Fibroblast of lung (primary cell): ENCODE results near the gene ABCF2. TPM values are rescaled to one million over a fixed set of nuclear protein-coding genes. Genes with fewer than 3 reads are reported as not detected.

Experiments
- DNase-seq, 2 donors: peaks; one replicate each; pipeline versions ENCODE4 v3.0.0 to v3.0.0-alpha.2; 2010; ENCODE audit warnings: low read depth in 2 of 2
- H2AFZ ChIP-seq: 2 replicates; pipeline ENCODE4 v1.5.1; 2012; ENCODE audit warnings: low read length, control low read depth, inconsistent platforms
- H3K27ac ChIP-seq: 2 replicates; pipeline ENCODE4 v1.5.1; 2011; ENCODE audit warnings: low read length, control low read depth; ENCODE audit not compliant: insufficient read depth
- H3K27me3 ChIP-seq: 2 replicates; pipeline ENCODE4 v1.5.1; 2011; ENCODE audit warnings: mild to moderate bottlenecking, low read length; ENCODE audit not compliant: control insufficient read depth, insufficient read depth
- H3K36me3 ChIP-seq: 2 replicates; pipeline ENCODE4 v1.5.1; 2011; ENCODE audit warnings: low read length; ENCODE audit not compliant: control insufficient read depth, insufficient read depth
- H3K4me1 ChIP-seq: 2 replicates; pipeline ENCODE4 v1.5.1; 2011; ENCODE audit warnings: low read length; ENCODE audit not compliant: control insufficient read depth, insufficient read depth; ENCODE audit errors: extremely low read depth
- H3K4me2 ChIP-seq: 2 replicates; pipeline ENCODE4 v1.5.1; 2011; ENCODE audit warnings: low read length, control low read depth; ENCODE audit not compliant: insufficient read depth; ENCODE audit errors: extremely low read depth
- H3K4me3 ChIP-seq, 4 experiments: fragments of 200-600 bp in 1 of 4; sonication (generic) in 1 of 4; replicated peaks in 1 of 4; 2 replicates each; pipeline ENCODE4 v1.5.1; 2011 to 2016; ENCODE audit warnings: low read length in 4 of 4, low read depth in 3 of 4, mild to moderate bottlenecking in 3 of 4, control low read depth in 2 of 4, inconsistent platforms in 1 of 4, mixed read lengths in 1 of 4; ENCODE audit not compliant: insufficient read depth in 1 of 4; ENCODE audit errors: control extremely low read depth in 1 of 4
- H3K79me2 ChIP-seq: 2 replicates; pipeline ENCODE4 v1.5.1; 2012; ENCODE audit warnings: mild to moderate bottlenecking, low read length, inconsistent platforms; ENCODE audit not compliant: control insufficient read depth, insufficient read depth
- H3K9ac ChIP-seq: 2 replicates; pipeline ENCODE4 v1.5.1; 2011; ENCODE audit warnings: mild to moderate bottlenecking, low read length, control low read depth; ENCODE audit not compliant: insufficient read depth
- H3K9me3 ChIP-seq: 2 replicates; pipeline ENCODE4 v1.5.1; 2012; ENCODE audit warnings: low read depth, low read length; ENCODE audit not compliant: control insufficient read depth, insufficient read depth
- H4K20me1 ChIP-seq: 2 replicates; pipeline ENCODE4 v1.5.1; 2011; ENCODE audit warnings: low read length; ENCODE audit not compliant: control insufficient read depth, insufficient read depth; ENCODE audit errors: extremely low read depth
- EZH2 ChIP-seq: IDR thresholded peaks from 2 replicates; pipeline ENCODE4 v1.5.1; 2012; ENCODE audit warnings: low read length, control low read depth, mild to moderate bottlenecking; ENCODE audit errors: missing control alignments
- polyA plus RNA-seq, 2 donors: library from polyadenylated mRNA; depleted of rRNA in 1 of 2; stranded (reverse) in 1 of 2; unstranded in 1 of 2; fragments of >200 nt; gene quantifications; 2 replicates each; pipeline ENCODE4 v1.2.1, GENCODE V29; 2011 to 2012; ENCODE audit warnings: missing spikeins in 1 of 2
- total RNA-seq: library from RNA; depleted of rRNA; stranded (reverse); fragments of >200 nt; gene quantifications from 2 replicates; pipeline ENCODE4 v1.2.1, GENCODE V29; 2014
- TF ChIP-seq, protein P1 (sequence below), 2 donors: IDR thresholded peaks in 1 of 2; conservative IDR thresholded peaks in 1 of 2; 1 replicate in 1 of 2; 2 replicates in 1 of 2; pipeline ENCODE4 v1.5.1; 2011 to 2012; ENCODE audit warnings: low read length in 2 of 2, control low read depth in 1 of 2, inconsistent platforms in 1 of 2, low read depth in 1 of 2, mild to moderate bottlenecking in 1 of 2

The ABCF2 gene
- total and polyA plus RNA-seq, 2 donors (not counting 1 experiment from before 2014, with no cell fraction given) = 41.6 to 46.4 TPM

DNA sequence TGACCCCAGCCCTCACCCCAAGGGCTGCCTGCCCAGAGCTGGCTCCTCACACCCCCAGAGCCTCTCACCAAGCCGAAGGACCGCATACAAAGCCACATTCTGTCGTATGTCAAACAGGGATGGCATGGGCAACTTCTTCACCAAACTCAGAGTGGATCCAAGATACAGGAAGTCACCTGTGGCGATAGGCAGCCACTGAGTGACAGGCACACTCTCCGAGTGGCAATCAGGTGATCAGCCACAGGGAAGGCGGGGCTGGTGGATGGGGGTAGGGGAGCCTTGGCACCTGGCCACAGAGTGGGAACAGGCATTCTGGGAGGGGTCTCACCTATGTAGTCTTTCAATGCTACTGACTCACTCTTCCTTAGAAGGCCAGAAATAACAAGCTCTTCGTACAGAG is 32.8 kb downstream of the ABCF2 start:
- Histone ChIP-seq H3K9me3 (no peaks in the 10 kb centered on the region), H3K4me1 (no peaks in the 10 kb centered on the region), H3K9ac (no peak overlapping the region), H3K4me3 (no peak overlapping the region), H3K36me3 (no peaks in the 10 kb centered on the region), H2AFZ (no peak overlapping the region), H3K27ac (no peak overlapping the region), H4K20me1 (no peaks in the 10 kb centered on the region), H3K27me3 (peaks cover 29% of the 10 kb centered on the region), H3K79me2 (no peaks in the 10 kb centered on the region), H3K4me2 (no peak overlapping the region)
- TF ChIP-seq, protein P1, sequence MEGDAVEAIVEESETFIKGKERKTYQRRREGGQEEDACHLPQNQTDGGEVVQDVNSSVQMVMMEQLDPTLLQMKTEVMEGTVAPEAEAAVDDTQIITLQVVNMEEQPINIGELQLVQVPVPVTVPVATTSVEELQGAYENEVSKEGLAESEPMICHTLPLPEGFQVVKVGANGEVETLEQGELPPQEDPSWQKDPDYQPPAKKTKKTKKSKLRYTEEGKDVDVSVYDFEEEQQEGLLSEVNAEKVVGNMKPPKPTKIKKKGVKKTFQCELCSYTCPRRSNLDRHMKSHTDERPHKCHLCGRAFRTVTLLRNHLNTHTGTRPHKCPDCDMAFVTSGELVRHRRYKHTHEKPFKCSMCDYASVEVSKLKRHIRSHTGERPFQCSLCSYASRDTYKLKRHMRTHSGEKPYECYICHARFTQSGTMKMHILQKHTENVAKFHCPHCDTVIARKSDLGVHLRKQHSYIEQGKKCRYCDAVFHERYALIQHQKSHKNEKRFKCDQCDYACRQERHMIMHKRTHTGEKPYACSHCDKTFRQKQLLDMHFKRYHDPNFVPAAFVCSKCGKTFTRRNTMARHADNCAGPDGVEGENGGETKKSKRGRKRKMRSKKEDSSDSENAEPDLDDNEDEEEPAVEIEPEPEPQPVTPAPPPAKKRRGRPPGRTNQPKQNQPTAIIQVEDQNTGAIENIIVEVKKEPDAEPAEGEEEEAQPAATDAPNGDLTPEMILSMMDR (conservative IDR thresholded peaks at IDR 0.05 in 1 of 2, IDR thresholded peaks at IDR 0.05 in 1 of 2; ENCODE audit: low read depth in 1 of 2, low read length in 2 of 2) = no peak
- TF ChIP-seq EZH2 = no peak
- DNase-seq = no peak

DNA sequence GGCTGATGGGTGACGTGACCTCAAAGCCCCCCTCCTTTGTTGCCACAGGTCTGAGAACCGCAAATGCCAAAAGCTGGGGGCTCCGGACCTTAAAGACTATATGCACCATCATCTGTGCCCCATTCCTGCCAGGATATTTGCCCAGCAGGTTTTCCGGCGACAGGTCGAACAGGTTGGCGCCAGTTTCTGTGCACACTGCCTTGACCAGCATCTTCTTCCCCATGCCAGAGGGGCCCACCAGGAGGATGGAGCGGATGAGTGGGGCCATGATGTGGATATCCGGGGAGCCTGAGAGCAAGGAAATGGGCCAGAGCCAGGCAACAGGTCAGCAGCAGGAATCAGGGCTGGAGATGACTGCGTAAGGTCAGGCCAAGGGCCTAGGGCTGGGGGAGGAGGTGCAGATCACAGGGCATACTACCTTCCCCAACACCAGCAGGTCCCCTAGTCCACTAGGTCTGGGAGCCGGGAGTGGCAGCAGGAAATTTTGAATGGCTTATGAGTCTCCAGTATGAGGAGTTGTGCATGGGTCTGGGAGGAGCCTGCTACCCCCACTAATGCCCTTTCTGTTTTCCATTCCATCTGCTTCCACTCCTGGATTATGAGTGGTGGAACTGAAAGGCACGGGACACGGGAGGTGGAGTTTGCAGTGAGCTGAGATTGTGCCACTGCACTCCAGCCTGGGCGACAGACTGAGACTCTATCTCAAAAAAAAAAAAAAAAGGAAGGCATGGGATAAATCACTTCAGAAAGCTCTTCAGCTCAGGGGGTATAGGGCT is 33.6 kb downstream of the ABCF2 start:
- H4K20me1 ChIP-seq = no peaks in the 10 kb centered on the region
- no peaks in the 10 kb centered on the region for H3K4me1 ChIP-seq
- no peak overlapping the region for H3K27ac ChIP-seq
- H3K9me3 ChIP-seq = no peaks in the 10 kb centered on the region
- no peak overlapping the region for H3K4me3 ChIP-seq
- no peak for DNase-seq
- TF ChIP-seq EZH2 = no peak
- TF ChIP-seq, protein P1 (conservative IDR thresholded peaks at IDR 0.05 in 1 of 2, IDR thresholded peaks at IDR 0.05 in 1 of 2; ENCODE audit: low read depth in 1 of 2, low read length in 2 of 2) = no peak
- no peaks in the 10 kb centered on the region for H3K79me2 ChIP-seq
- H3K36me3 ChIP-seq = no peaks in the 10 kb centered on the region
- no peak overlapping the region for H3K4me2 ChIP-seq
- peaks cover 25% of the 10 kb centered on the region for H3K27me3 ChIP-seq
- no peak overlapping the region for H2AFZ ChIP-seq
- H3K9ac ChIP-seq = no peak overlapping the region

DNA sequence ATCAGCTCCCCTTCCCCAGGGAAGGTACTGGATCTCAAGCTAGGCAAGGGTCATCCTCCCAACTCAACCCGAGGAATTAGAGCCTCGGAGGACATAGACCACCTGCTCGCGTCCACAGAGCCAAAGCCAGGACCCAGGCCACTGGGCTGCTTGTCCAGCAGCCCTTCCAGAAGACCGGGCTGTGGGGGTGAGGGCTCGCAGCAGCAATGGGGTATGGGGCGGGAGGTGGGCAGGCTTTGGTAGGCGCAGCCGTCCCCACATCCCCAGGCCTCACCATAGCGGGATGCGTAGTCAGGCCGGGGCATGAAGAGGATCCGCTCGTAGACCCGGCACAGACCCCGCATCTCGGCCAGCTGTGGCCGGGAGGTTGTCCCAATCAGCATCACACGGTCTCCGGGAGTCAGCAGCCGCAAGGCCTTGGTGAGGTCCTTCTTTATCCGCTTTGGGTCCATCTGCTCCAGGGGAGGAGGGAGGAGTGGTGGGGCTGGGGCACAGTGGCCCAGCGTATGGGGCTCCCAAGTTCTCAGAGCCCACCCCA is 34.9 kb downstream of the ABCF2 start:
- Histone ChIP-seq H4K20me1 (no peaks in the 10 kb centered on the region), H2AFZ (no peak overlapping the region), H3K27me3 (peaks cover 28% of the 10 kb centered on the region), H3K79me2 (no peaks in the 10 kb centered on the region), H3K4me1 (no peaks in the 10 kb centered on the region), H3K9ac (no peak overlapping the region), H3K4me2 (no peak overlapping the region), H3K27ac (no peak overlapping the region), H3K36me3 (no peaks in the 10 kb centered on the region), H3K9me3 (no peaks in the 10 kb centered on the region), H3K4me3 (no peak overlapping the region)
- TF ChIP-seq, protein P1 (conservative IDR thresholded peaks at IDR 0.05 in 1 of 2, IDR thresholded peaks at IDR 0.05 in 1 of 2; ENCODE audit: low read depth in 1 of 2, low read length in 2 of 2) = no peak
- no peak for TF ChIP-seq EZH2
- no peak for DNase-seq
